ENCODE measurements around the gene MED22.
"Not testable (repeated sequence)": the region's sequence is repeated elsewhere in the genome, so short reads cannot be mapped to it uniquely, and the experiment has no call there.

Gene MED22

GRCh38 chr9:133354766-133355165, 6.8 kb upstream of the MED22 start:
- DNase-seq: no peak

GRCh38 chr9:133353548-133353947, 5.6 kb upstream of the MED22 start:
- no peak for DNase-seq

GRCh38 chr9:133352635-133353340, 4.9 kb upstream of the MED22 start:
- no peak for DNase-seq

- DNase-seq: no peak
These were observed 4.1 kb upstream of the MED22 start for GRCh38 chr9:133351908-133352634.

GRCh38 chr9:133351526-133351907, 3.6 kb upstream of the MED22 start:
- DNase-seq: no peak

- DNase-seq: no peak
These were observed 2.2 kb upstream of the MED22 start for GRCh38 chr9:133349965-133350616.

GRCh38 chr9:133348718-133349573, 1.0 kb upstream of the MED22 start:
- DNase-seq: no peak

- no peak for DNase-seq
These were observed 381 bp downstream of the MED22 start for GRCh38 chr9:133347515-133347984.

- DNase-seq: no peak
These were observed 1.7 kb downstream of the MED22 start for GRCh38 chr9:133346021-133346785.

- no peak for DNase-seq
These were observed 2.3 kb downstream of the MED22 start for GRCh38 chr9:133345596-133345995.

GRCh38 chr9:133344979-133345378, 3.0 kb downstream of the MED22 start:
- DNase-seq: no peak

- DNase-seq: no peak
These were observed 3.9 kb downstream of the MED22 start for GRCh38 chr9:133344071-133344470.

- no peak for DNase-seq
These were observed 5.4 kb downstream of the MED22 start for GRCh38 chr9:133342570-133342969.

- DNase-seq: no peak
These were observed 5.9 kb downstream of the MED22 start for GRCh38 chr9:133342069-133342406.

- DNase-seq: no peak
These were observed 6.4 kb downstream of the MED22 start for GRCh38 chr9:133341369-133342068.

GRCh38 chr9:133340916-133341315, 7.0 kb downstream of the MED22 start:
- no peak for DNase-seq

GRCh38 chr9:133340256-133340655, 7.7 kb downstream of the MED22 start:
- no peak for DNase-seq

- no peak for DNase-seq
These were observed 8.3 kb downstream of the MED22 start for GRCh38 chr9:133339641-133340040.

- DNase-seq: peak; percentile 90
These were observed 11.8 kb downstream of the MED22 start, which contains the start of gene SURF6 for GRCh38 chr9:133335924-133336811. SURF6 (minus strand) TSS chr9:133336188; CDS start chr9:133336132, 56 bp downstream.

GRCh38 chr9:133334888-133335287, 13.0 kb downstream of the MED22 start:
- not testable (repeated sequence) for DNase-seq
